IMR-90 (cell line): ENCODE data around the gene CAPN8.

Experiments used
- CEBPB ChIP-seq: IDR thresholded peaks from 2 replicates; pipeline ENCODE4 v1.6.1; 2012; ENCODE audit warnings: low read depth, low read length, improper control_type of control experiment
- NFE2L2 ChIP-seq: fragments of 150-350 bp; IDR thresholded peaks from 2 replicates; pipeline ENCODE4 v1.6.1; 2016; ENCODE audit warnings: low read depth, mild to moderate bottlenecking, low read length
- POLR2A ChIP-seq: IDR thresholded peaks from 2 replicates; pipeline ENCODE4 v1.6.1; 2012; ENCODE audit warnings: mild to moderate bottlenecking, low read depth, low read length
- SMC3 ChIP-seq: fragments of 150-350 bp; IDR thresholded peaks from 2 replicates; pipeline ENCODE4 v1.6.1; 2016; ENCODE audit warnings: low read depth, mild to moderate bottlenecking, antibody characterized with exemption, low read length, moderate library complexity
- TF ChIP-seq, protein P1 (sequence below): conservative IDR thresholded peaks from 2 replicates; pipeline ENCODE4 v1.5.1; 2012; ENCODE audit warnings: mild to moderate bottlenecking, low read depth, low read length, improper control_type of control experiment
- TF ChIP-seq, protein P2 (sequence below): fragments of 150-350 bp; IDR thresholded peaks from 2 replicates; pipeline ENCODE4 v1.6.1; 2017; ENCODE audit warnings: mild to moderate bottlenecking, antibody characterized with exemption, low read length, low read depth

DNA sequence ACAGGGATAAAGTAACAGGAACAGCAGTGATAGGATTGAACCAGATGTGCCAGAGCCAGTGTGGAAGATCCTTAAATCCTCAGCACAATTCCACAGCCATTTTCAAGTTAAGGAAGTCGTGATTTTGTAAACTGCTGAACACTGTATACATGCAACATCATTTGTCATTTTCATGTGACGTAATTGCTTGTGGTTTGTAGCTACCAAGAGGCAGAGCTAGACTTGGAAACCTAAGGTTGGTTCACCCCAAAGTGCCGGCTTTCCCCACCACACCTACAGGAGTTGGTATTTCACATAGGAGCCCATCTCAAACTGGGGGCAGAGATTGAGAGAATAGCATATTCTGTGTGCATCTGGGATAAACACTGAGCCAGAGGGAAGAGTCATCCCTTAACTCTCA is 113.9 kb downstream of the CAPN8 start:
- TF ChIP-seq, protein P1, sequence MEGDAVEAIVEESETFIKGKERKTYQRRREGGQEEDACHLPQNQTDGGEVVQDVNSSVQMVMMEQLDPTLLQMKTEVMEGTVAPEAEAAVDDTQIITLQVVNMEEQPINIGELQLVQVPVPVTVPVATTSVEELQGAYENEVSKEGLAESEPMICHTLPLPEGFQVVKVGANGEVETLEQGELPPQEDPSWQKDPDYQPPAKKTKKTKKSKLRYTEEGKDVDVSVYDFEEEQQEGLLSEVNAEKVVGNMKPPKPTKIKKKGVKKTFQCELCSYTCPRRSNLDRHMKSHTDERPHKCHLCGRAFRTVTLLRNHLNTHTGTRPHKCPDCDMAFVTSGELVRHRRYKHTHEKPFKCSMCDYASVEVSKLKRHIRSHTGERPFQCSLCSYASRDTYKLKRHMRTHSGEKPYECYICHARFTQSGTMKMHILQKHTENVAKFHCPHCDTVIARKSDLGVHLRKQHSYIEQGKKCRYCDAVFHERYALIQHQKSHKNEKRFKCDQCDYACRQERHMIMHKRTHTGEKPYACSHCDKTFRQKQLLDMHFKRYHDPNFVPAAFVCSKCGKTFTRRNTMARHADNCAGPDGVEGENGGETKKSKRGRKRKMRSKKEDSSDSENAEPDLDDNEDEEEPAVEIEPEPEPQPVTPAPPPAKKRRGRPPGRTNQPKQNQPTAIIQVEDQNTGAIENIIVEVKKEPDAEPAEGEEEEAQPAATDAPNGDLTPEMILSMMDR: no peak
- TF ChIP-seq NFE2L2 (no peak), SMC3 (no peak), CEBPB (no peak), POLR2A (no peak)
- TF ChIP-seq, protein P2, sequence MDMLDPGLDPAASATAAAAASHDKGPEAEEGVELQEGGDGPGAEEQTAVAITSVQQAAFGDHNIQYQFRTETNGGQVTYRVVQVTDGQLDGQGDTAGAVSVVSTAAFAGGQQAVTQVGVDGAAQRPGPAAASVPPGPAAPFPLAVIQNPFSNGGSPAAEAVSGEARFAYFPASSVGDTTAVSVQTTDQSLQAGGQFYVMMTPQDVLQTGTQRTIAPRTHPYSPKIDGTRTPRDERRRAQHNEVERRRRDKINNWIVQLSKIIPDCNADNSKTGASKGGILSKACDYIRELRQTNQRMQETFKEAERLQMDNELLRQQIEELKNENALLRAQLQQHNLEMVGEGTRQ: no peak
